OCI-LY7 (cell line): Measurements from ENCODE around the gene ZBBX.

Source experiments
- EZH2phosphoT487 ChIP-seq: fragments of 200-600 bp; sonication (generic); IDR thresholded peaks from 2 replicates; pipeline ENCODE4 v1.6.1; 2018; ENCODE audit warnings: low read depth, borderline replicate concordance, mild to moderate bottlenecking, mixed run types, antibody characterized with exemption, low read length, moderate library complexity, mixed read lengths
- TF ChIP-seq, protein P1 (sequence below): fragments of 200-600 bp; sonication (generic); conservative IDR thresholded peaks from 2 replicates; pipeline ENCODE4 v1.5.1; 2014; ENCODE audit warnings: mild to moderate bottlenecking, antibody characterized with exemption, low read length, moderate library complexity, mixed read lengths

GRCh38 chr3:167305340-167305890 is 74.7 kb downstream of the ZBBX start:
- TF ChIP-seq, protein P1, sequence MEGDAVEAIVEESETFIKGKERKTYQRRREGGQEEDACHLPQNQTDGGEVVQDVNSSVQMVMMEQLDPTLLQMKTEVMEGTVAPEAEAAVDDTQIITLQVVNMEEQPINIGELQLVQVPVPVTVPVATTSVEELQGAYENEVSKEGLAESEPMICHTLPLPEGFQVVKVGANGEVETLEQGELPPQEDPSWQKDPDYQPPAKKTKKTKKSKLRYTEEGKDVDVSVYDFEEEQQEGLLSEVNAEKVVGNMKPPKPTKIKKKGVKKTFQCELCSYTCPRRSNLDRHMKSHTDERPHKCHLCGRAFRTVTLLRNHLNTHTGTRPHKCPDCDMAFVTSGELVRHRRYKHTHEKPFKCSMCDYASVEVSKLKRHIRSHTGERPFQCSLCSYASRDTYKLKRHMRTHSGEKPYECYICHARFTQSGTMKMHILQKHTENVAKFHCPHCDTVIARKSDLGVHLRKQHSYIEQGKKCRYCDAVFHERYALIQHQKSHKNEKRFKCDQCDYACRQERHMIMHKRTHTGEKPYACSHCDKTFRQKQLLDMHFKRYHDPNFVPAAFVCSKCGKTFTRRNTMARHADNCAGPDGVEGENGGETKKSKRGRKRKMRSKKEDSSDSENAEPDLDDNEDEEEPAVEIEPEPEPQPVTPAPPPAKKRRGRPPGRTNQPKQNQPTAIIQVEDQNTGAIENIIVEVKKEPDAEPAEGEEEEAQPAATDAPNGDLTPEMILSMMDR: no peak
- TF ChIP-seq EZH2phosphoT487: no peak
